GM19099 (cell line): Measurements from ENCODE around the gene LRMDA.

Source experiments
- POLR2A ChIP-seq: IDR thresholded peaks from 3 replicates; pipeline ENCODE4 v1.6.1; 2011; ENCODE audit warnings: low read depth; ENCODE audit not compliant: insufficient read length; ENCODE audit errors: extremely low read depth

LRMDA gene

GRCh38 chr10:76071653-76072365 lies 640.4 kb downstream of the LRMDA start:
- TF ChIP-seq POLR2A, result no peak

DNA sequence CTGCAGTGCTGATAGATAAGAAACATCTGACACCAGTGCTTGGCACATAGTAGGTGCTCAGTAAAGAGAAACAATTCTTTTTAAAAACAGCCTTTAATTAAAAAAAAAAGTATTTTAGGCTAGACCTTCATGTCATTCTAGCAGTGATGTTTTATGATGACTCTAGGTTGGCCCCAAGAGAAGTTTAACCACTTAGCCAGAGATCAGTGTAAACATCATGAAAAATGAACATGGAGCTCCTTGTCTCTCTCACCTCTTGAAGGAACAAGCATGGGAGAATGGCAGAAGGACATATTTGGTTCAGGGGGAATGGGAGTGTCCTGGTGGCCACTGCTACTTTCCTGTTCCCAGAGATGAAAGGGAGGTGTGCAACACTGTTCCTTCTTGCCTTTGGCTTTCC lies 641.0 kb downstream of the LRMDA start:
- no peak for TF ChIP-seq POLR2A

DNA sequence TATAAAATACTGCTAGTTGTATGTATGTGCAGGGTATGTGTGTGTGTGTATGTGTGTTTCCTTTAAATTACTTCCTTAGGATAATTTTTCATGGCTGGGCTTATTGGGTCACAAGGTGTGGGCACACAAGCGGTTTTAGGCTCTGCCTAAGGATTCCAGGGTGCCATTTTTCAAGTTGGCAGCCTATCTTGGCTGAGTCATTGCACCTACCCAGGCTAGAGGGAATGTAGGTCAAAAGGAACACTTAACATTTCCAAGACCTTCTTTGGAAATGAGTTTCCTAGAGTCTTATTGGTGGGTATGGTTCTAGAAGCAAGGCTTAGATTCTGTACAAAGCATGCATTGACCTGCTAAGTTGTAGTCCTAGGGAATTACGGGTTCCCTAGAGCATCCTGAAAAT lies 642.1 kb downstream of the LRMDA start:
- no peak for TF ChIP-seq POLR2A

DNA sequence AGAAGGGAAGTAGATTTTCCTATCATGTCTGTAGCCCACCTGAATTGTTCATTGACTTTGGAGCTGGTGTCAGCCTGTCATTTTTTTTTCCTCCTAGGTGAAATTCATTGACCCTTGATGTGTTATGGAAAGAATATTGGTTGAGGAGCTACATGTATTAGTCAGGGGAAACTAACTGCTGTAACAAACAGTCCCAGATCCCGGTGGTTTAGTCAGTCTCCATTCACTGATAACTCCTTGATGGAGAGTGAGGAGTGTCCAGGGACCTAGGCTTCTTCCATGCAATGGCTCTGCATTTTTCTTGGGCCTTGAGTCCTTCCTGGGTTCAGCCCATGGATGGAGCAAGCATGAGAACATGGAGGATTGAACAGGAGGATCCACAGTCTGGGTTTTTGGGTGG lies 643.2 kb downstream of the LRMDA start:
- TF ChIP-seq POLR2A, result no peak

- no peak for TF ChIP-seq POLR2A
Observed at GRCh38 chr10:76080451-76080850, 649.0 kb downstream of the LRMDA start.

DNA sequence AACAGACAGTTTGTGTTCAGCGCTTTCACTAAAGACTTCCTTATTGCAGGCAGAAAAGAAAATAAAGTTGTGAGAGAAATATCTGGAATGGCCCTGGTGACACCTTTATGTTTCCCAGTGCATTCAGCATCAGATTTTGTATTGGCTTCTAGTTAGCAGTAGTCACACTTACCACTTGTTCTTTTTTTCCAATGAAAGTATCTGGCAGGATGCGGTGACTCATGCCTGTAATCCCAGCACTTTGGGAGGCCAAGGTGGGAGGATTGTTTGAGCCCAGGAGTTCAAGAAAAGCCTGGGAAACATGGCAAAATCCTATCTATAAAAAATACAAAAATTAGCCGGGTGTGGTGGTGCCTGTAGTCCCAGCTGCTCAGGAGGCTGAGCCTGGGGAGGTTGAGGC lies 649.6 kb downstream of the LRMDA start:
- no peak for TF ChIP-seq POLR2A

GRCh38 chr10:76082232-76082631 lies 650.8 kb downstream of the LRMDA start:
- TF ChIP-seq POLR2A, result no peak

- TF ChIP-seq POLR2A, result no peak
Observed at GRCh38 chr10:76082956-76083355, 651.5 kb downstream of the LRMDA start.

- no peak for TF ChIP-seq POLR2A
Observed at GRCh38 chr10:76085002-76085816, 653.8 kb downstream of the LRMDA start.

GRCh38 chr10:76085817-76086167 lies 654.4 kb downstream of the LRMDA start:
- TF ChIP-seq POLR2A, result no peak

- TF ChIP-seq POLR2A, result no peak
Observed at GRCh38 chr10:76086170-76086760, 654.8 kb downstream of the LRMDA start.

GRCh38 chr10:76086761-76087639 lies 655.6 kb downstream of the LRMDA start:
- no peak for TF ChIP-seq POLR2A

DNA sequence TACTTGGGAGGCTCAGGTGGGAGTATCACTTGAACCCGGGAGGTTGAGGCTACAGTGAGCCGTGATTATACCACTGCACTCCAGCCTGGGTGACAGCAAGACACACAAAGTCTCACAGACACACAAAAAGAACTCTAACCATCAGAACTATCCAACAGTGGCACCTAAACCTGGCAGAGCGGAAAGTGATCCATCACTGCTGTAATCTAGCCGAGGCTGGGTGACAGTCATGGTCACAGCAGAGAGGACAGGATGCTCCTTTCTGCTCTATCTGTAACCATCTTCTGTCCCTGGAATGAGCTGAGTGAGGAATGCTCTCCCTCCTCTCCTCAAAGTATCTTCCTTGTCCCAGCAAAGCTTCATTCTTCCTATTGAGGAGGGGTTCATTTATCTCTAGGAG lies 656.6 kb downstream of the LRMDA start:
- no peak for TF ChIP-seq POLR2A

GRCh38 chr10:76088980-76089379 lies 657.6 kb downstream of the LRMDA start:
- no peak for TF ChIP-seq POLR2A
